Stomach (tissue), 4 donors: ENCODE results near the gene TNFRSF14.

Experiments used
- POLR2AphosphoS5 ChIP-seq, 3 donors: sonication (generic); formaldehyde crosslinking; IDR thresholded peaks; one replicate each; pipeline ENCODE4 v1.6.1; 2016; ENCODE audit warnings: antibody characterized with exemption in 3 of 3
- TF ChIP-seq, protein P1 (sequence below), 7 experiments: fragments of 450-650 bp in 4 of 7; fragments of 200-600 bp in 3 of 7; sonication (generic) in 3 of 7; IDR thresholded peaks; one replicate each; pipeline ENCODE4 v1.5.1; 2016 to 2019; ENCODE audit warnings: antibody characterized with exemption in 7 of 7, control low read depth in 2 of 7, mild to moderate bottlenecking in 1 of 7

DNA sequence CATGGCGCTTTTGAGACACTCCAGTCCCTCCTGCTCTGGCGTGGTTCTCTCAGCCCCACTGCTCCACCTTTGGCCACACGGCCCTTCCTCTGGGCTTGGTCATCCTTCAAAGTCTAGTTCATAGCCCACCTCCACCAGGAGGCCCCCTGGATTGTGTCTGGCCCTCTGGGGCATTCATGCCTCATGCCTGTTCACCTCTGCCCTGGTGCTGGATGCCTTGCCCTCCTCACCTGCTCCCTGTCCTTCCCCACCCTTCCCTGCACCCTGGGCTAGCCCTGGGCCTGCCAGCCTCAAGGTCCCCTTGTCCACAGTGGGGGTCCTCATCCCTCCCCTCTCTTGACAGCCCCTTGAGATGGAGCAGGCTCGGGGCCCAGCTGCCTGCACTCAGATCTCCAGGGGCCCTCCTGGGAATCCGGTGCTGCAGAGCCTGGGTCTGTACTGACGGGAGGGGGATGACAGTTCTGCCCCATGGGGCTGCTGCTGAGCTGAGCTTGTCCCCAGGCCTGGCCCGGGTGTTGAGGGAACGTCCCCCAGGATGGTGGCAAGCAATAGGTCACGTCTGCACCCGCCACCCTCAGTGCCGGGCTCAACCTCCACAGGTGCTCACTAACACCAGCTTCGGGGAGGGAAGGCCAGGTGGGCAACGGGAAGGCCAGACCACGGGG lies 48.8 kb downstream of the TNFRSF14 start:
- TF ChIP-seq, protein P1, sequence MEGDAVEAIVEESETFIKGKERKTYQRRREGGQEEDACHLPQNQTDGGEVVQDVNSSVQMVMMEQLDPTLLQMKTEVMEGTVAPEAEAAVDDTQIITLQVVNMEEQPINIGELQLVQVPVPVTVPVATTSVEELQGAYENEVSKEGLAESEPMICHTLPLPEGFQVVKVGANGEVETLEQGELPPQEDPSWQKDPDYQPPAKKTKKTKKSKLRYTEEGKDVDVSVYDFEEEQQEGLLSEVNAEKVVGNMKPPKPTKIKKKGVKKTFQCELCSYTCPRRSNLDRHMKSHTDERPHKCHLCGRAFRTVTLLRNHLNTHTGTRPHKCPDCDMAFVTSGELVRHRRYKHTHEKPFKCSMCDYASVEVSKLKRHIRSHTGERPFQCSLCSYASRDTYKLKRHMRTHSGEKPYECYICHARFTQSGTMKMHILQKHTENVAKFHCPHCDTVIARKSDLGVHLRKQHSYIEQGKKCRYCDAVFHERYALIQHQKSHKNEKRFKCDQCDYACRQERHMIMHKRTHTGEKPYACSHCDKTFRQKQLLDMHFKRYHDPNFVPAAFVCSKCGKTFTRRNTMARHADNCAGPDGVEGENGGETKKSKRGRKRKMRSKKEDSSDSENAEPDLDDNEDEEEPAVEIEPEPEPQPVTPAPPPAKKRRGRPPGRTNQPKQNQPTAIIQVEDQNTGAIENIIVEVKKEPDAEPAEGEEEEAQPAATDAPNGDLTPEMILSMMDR (IDR thresholded peaks at IDR 0.05), result no peak
- no peak for TF ChIP-seq POLR2AphosphoS5 (IDR thresholded peaks at IDR 0.05)
